ENCODE data around the gene PLK3. TPM values are rescaled to one million over a fixed set of nuclear protein-coding genes. Genes with fewer than 3 reads are reported as not detected.

Gene PLK3
- total and polyA plus RNA-seq, 10 of the 15 experiments (the other 5 are each of a cell fraction or from before 2014, with no cell fraction given): 1.5 to 23.2 (median 12.1) TPM

DNA sequence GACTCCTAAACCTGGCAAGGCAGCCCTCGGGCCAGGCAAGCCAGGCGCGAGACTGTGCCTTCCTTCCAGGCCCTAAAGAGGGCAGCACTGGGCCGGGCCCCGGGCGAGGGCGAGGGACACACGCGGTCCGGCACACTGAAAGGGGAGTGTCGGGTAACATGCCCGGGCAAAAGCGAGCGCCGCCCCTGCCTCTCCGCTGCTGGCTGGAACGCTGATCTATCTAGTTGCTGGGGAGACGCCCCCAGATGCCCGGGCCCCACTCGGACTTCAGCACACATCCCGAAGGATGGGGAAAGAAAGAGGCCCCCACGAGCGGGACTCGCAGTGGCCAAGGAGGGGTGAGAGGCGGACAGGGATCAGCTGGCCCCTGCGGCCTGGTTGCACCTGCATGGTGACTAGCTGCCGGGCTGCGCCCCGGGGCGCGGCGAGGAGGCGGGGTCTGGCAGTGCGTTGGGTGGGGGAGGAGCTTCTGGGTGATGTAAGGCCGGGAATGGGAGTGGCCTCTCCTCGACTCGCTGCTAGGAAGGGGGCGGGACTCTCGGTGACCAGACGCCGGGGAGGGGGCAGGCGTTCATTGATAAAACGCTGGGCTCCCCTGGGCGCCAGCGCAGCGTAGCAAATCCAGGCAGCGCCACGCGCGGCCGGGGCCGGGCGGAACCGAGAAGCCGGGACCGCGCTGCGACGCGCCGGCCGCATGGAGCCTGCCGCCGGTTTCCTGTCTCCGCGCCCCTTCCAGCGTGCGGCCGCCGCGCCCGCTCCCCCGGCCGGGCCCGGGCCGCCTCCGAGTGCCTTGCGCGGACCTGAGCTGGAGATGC is at the start of gene PLK3 (continued):
- TF ChIP-seq, protein P1, sequence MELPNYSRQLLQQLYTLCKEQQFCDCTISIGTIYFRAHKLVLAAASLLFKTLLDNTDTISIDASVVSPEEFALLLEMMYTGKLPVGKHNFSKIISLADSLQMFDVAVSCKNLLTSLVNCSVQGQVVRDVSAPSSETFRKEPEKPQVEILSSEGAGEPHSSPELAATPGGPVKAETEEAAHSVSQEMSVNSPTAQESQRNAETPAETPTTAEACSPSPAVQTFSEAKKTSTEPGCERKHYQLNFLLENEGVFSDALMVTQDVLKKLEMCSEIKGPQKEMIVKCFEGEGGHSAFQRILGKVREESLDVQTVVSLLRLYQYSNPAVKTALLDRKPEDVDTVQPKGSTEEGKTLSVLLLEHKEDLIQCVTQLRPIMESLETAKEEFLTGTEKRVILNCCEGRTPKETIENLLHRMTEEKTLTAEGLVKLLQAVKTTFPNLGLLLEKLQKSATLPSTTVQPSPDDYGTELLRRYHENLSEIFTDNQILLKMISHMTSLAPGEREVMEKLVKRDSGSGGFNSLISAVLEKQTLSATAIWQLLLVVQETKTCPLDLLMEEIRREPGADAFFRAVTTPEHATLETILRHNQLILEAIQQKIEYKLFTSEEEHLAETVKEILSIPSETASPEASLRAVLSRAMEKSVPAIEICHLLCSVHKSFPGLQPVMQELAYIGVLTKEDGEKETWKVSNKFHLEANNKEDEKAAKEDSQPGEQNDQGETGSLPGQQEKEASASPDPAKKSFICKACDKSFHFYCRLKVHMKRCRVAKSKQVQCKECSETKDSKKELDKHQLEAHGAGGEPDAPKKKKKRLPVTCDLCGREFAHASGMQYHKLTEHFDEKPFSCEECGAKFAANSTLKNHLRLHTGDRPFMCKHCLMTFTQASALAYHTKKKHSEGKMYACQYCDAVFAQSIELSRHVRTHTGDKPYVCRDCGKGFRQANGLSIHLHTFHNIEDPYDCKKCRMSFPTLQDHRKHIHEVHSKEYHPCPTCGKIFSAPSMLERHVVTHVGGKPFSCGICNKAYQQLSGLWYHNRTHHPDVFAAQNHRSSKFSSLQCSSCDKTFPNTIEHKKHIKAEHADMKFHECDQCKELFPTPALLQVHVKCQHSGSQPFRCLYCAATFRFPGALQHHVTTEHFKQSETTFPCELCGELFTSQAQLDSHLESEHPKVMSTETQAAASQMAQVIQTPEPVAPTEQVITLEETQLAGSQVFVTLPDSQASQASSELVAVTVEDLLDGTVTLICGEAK (IDR thresholded peaks at IDR 0.05; ENCODE audit: borderline replicate concordance): no peak; the same call in 1 of the 2 replicates
- TF ChIP-seq SIN3A (IDR thresholded peaks at IDR 0.05; ENCODE audit: low read depth, low read length) (peak; percentile 79; the same call in 1 of the 2 replicates), RFX5 (IDR thresholded peaks at IDR 0.05; ENCODE audit: low read depth, low read length) (peak; percentile 77; the same call in 1 of the 2 replicates), FOS (IDR thresholded peaks at IDR 0.05; ENCODE audit: borderline replicate concordance, extremely low read depth, insufficient read length) (no peak), IKZF2 (IDR thresholded peaks at IDR 0.05) (peak; percentile 66 to 76; a peak in 3 of 4 replicates), EED (IDR thresholded peaks at IDR 0.05; ENCODE audit: low read depth) (peak; percentile 57; the same call in 1 of the 2 replicates), ATF3 (IDR thresholded peaks at IDR 0.05; ENCODE audit: borderline replicate concordance, extremely low read depth, low read depth, low read length) (no peak), SMAD5 (IDR thresholded peaks at IDR 0.05; ENCODE audit: low read depth) (no peak), ESRRA (IDR thresholded peaks at IDR 0.05; ENCODE audit: low read length) (no peak), ZNF384 (IDR thresholded peaks at IDR 0.05; ENCODE audit: borderline replicate concordance, low read depth, low read length) (no peak), HCFC1 (IDR thresholded peaks at IDR 0.05; ENCODE audit: low read length) (no peak; the same call in none of the 2 replicates), MYC (IDR thresholded peaks at IDR 0.05; ENCODE audit: insufficient read depth, insufficient read length, insufficient replicate concordance, low read length, severe bottlenecking) (peak; percentile 73), CHD4 (IDR thresholded peaks at IDR 0.05) (no peak), IRF4 (IDR thresholded peaks at IDR 0.05; ENCODE audit: low read depth, low read length) (no peak), BMI1 (IDR thresholded peaks at IDR 0.05; ENCODE audit: borderline replicate concordance) (no peak), EP300 (IDR thresholded peaks at IDR 0.05; ENCODE audit: borderline replicate concordance in 1 of 2, control insufficient read depth in 1 of 2, low read depth in 2 of 2, low read length in 2 of 2) (no peak), POU2F2 (IDR thresholded peaks at IDR 0.05; ENCODE audit: borderline replicate concordance, low read depth, low read length) (peak; percentile 83; the same call in 2 of the 3 replicates), ZNF274 (IDR thresholded peaks at IDR 0.05; ENCODE audit: insufficient read depth, insufficient read length) (no peak), PAX5 (IDR thresholded peaks at IDR 0.05; ENCODE audit: borderline replicate concordance, low read depth, low read length) (0 out of 2 replicates have a peak, but pooled peaks have one; percentile 23), JUNB (IDR thresholded peaks at IDR 0.05) (no peak)
- TF ChIP-seq, protein P2, sequence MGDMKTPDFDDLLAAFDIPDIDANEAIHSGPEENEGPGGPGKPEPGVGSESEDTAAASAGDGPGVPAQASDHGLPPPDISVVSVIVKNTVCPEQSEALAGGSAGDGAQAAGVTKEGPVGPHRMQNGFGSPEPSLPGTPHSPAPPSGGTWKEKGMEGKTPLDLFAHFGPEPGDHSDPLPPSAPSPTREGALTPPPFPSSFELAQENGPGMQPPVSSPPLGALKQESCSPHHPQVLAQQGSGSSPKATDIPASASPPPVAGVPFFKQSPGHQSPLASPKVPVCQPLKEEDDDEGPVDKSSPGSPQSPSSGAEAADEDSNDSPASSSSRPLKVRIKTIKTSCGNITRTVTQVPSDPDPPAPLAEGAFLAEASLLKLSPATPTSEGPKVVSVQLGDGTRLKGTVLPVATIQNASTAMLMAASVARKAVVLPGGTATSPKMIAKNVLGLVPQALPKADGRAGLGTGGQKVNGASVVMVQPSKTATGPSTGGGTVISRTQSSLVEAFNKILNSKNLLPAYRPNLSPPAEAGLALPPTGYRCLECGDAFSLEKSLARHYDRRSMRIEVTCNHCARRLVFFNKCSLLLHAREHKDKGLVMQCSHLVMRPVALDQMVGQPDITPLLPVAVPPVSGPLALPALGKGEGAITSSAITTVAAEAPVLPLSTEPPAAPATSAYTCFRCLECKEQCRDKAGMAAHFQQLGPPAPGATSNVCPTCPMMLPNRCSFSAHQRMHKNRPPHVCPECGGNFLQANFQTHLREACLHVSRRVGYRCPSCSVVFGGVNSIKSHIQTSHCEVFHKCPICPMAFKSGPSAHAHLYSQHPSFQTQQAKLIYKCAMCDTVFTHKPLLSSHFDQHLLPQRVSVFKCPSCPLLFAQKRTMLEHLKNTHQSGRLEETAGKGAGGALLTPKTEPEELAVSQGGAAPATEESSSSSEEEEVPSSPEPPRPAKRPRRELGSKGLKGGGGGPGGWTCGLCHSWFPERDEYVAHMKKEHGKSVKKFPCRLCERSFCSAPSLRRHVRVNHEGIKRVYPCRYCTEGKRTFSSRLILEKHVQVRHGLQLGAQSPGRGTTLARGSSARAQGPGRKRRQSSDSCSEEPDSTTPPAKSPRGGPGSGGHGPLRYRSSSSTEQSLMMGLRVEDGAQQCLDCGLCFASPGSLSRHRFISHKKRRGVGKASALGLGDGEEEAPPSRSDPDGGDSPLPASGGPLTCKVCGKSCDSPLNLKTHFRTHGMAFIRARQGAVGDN (IDR thresholded peaks at IDR 0.05): peak; percentile 80

Measured in GM12878 (cell line).